ENCODE results near the gene NGRN. TPM values are rescaled to one million over a fixed set of nuclear protein-coding genes. Genes with fewer than 3 reads are reported as not detected.
A peak's percentile ranks its signal among the peaks of the same experiment; 100 is the strongest.

Gene NGRN
- 110 and 114 TPM in 2 replicates for total RNA-seq (2022)
- percentile 83 among the genes with signal in this experiment for Bru-seq, nascent RNA
- BruChase-seq, experiment 1, labeled RNA remaining after a 6-hour chase, result percentile 96 among the genes with signal in this experiment
- BruChase-seq, experiment 2, labeled RNA remaining after a 2-hour chase, result percentile 94 among the genes with signal in this experiment
- long read RNA-seq, full-length matches to known transcripts, result 418 of 418 reads
- long read RNA-seq, partial matches to known transcripts, result 0 of 418 reads
- long read RNA-seq, other reads (novel, unspliced or antisense), result 0 of 418 reads

GRCh38 chr15:90265271-90266060 lies at the start of gene NGRN:
NGRN (plus strand) TSS chr15:90265672; CDS start chr15:90265713, 41 bp downstream.
- TSS peak; percentile 94 for BruUV-seq (replicated peaks)
- no peaks in the 10 kb centered on the region for H3K9me3 Mint-ChIP-seq (ENCODE audit: low read depth, unreplicated experiment)
- peaks cover 57% of the 10 kb centered on the region for H3K36me3 Mint-ChIP-seq (ENCODE audit: insufficient read depth, unreplicated experiment)
- peak; percentile 94 for DNase-seq
- intact Hi-C loops (cut with micrococcal nuclease; ENCODE audit: unreplicated experiment), result loop anchor here (2.0 kb wide), 2 partner anchors 33 to 35 kb away; partner anchors contain the start of gene CIB1
- H3K4me1 Mint-ChIP-seq (ENCODE audit: low read depth, unreplicated experiment), result peaks cover 40% of the 10 kb centered on the region
- H3K4me3 Mint-ChIP-seq (ENCODE audit: low read depth, unreplicated experiment), result peak within 1 kb of the TSS; percentile 99
- CTCF ChIA-PET, result interaction anchor here (0.6 to 0.7 kb wide), 2 partner anchors 32 to 110 kb away, joined by 3 to 4 read pairs; partner anchors contain the start of genes CIB1 and GDPGP1
- H3K27me3 Mint-ChIP-seq (ENCODE audit: unreplicated experiment), result no peaks in the 10 kb centered on the region
- TF ChIP-seq CTCF (IDR thresholded peaks at IDR 0.05; ENCODE audit: unreplicated experiment), result no peak
- H3K27ac Mint-ChIP-seq (ENCODE audit: unreplicated experiment), result peak within 1 kb of the TSS; percentile 93

GRCh38 chr15:90217671-90218394 lies 47.6 kb upstream of the NGRN start:
- TF ChIP-seq CTCF (IDR thresholded peaks at IDR 0.05; ENCODE audit: unreplicated experiment), result no peak
- intact Hi-C loops (cut with micrococcal nuclease; ENCODE audit: unreplicated experiment), result no loop called here
- Mint-ChIP-seq H3K36me3 (ENCODE audit: insufficient read depth, unreplicated experiment) (peaks cover 55% of the 10 kb centered on the region), H3K27me3 (ENCODE audit: unreplicated experiment) (no peaks in the 10 kb centered on the region), H3K27ac (ENCODE audit: unreplicated experiment) (no peak overlapping the region), H3K4me1 (ENCODE audit: low read depth, unreplicated experiment) (peaks cover 30% of the 10 kb centered on the region), H3K4me3 (ENCODE audit: low read depth, unreplicated experiment) (no peak overlapping the region), H3K9me3 (ENCODE audit: low read depth, unreplicated experiment) (no peaks in the 10 kb centered on the region)
- BruUV-seq (replicated peaks), result no TSS peak
- no peak for DNase-seq
- CTCF ChIA-PET, result interaction anchor here (0.5 kb wide), 1 partner anchor 306 kb away, joined by 3 read pairs; no protein-coding TSS in a partner anchor

GRCh38 chr15:90219421-90220141 lies 45.9 kb upstream of the NGRN start:
- Mint-ChIP-seq H3K9me3 (ENCODE audit: low read depth, unreplicated experiment) (no peaks in the 10 kb centered on the region), H3K4me1 (ENCODE audit: low read depth, unreplicated experiment) (peaks cover 18% of the 10 kb centered on the region), H3K27me3 (ENCODE audit: unreplicated experiment) (no peaks in the 10 kb centered on the region), H3K36me3 (ENCODE audit: insufficient read depth, unreplicated experiment) (peaks cover 60% of the 10 kb centered on the region), H3K4me3 (ENCODE audit: low read depth, unreplicated experiment) (no peak overlapping the region), H3K27ac (ENCODE audit: unreplicated experiment) (no peak overlapping the region)
- no TSS peak for BruUV-seq (replicated peaks)
- TF ChIP-seq CTCF (IDR thresholded peaks at IDR 0.05; ENCODE audit: unreplicated experiment), result peak; percentile 88
- CTCF ChIA-PET, result interaction anchor here (0.6 to 0.9 kb wide), 2 partner anchors 9 to 76 kb away, joined by 3 to 4 read pairs; no protein-coding TSS in a partner anchor
- DNase-seq, result peak; percentile 68
- intact Hi-C loops (cut with micrococcal nuclease; ENCODE audit: unreplicated experiment), result no loop called here

Data from Calu3 (cell line).